ENCODE data around the gene TSR1. TPM values are rescaled to one million over a fixed set of nuclear protein-coding genes. Genes with fewer than 3 reads are reported as not detected.

The TSR1 gene
- 73.1 and 73.4 TPM in 2 replicates for total RNA-seq

GRCh38 chr17:2336215-2336851, at the start of gene TSR1:
TSS of gene TSR1 (minus strand) at chr17:2336457. CDS start at chr17:2336427, 30 bp downstream.

GRCh38 chr17:2336852-2337543, 741 bp upstream of the TSR1 start, which contains the start of gene SGSM2:
TSS of gene SGSM2 (plus strand) at chr17:2337501. CDS start at chr17:2337689, 188 bp downstream.

DNA sequence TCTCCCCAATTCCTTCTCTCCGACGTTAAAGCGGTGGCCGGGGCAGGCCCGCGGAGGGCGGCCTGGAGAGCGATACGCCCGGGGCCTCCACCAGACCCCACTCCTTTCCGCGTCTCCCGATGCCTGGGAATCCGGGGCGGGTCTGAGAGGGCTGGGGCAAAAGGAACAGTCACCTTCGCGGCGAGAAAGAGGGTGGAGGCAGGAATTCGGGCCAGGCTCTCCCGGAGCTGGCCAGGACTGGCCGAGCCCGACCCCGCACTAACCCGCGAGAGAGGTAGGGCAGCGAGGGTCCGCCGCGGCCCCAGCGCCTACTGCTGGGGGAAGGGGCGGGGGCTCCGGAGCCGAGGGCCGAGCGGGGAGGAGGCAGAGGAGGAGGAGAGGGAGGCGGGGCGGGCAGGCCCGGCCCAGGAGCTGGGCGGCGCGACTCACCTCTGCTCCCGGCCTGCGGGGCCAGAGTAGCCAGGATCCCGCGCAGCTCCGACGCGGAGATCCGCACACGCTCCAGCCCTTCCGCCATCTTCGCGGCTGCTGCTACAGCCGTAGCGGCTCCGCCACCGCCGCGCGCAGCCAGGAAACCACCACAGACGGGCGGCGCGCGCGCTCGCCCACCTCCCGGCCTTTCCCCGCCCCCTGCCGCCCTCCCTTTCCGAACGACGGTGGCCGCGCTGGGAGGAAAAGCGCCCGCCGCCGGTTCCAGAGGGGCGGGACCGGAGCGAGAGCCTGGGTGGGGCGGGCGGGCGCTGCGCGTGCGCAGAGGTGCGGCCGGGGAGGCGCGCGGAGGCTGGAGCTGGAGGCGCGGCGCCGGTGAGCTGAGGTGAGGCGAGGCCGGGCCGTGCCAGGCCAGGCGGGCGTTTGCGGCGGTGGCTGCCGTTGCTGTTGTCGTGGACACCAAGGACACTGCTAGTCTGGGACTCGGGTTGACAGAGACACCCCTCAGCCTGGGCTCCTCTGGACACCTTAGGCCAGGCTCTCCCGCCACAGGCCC, 32.8 kb downstream of the TSR1 start, which contains the start of the genes SMG6 and SRR:
Gene SMG6 (minus strand): TSS at position 582 of the 985 bp plus-strand sequence. CDS start 65 bp downstream, at position 517.
Gene SRR (plus strand): TSS at position 747 of the 985 bp plus-strand sequence. CDS start 11,611 bp downstream, outside the sequence.

Other genes with a start within 250 kb of the TSR1 start
- gene SMG6, start 32.7 kb downstream of the TSR1 start, total RNA-seq = 12.3 and 23.4 TPM in 2 replicates
- gene SRR, start 32.5 kb downstream of the TSR1 start, total RNA-seq = 27.0 and 34.8 TPM in 2 replicates
- 27.8 and 29.6 TPM in 2 replicates for gene SGSM2, start 1.0 kb upstream of the TSR1 start, total RNA-seq
- 1.4 and 1.6 TPM in 2 replicates for gene MNT, start 64.6 kb upstream of the TSR1 start, total RNA-seq
- gene METTL16, start 175.4 kb upstream of the TSR1 start, total RNA-seq = 16.9 and 17.2 TPM in 2 replicates